ENCODE measurements around the gene UBTD2. TPM values are rescaled to one million over a fixed set of nuclear protein-coding genes. Genes with fewer than 3 reads are reported as not detected.

The UBTD2 gene
- total and polyA plus RNA-seq, 10 of the 15 experiments (the other 5 are each of a cell fraction or from before 2014, with no cell fraction given) = 7.7 to 30.5 (median 19.4) TPM

- no peak overlapping the region for H3K4me3 ChIP-seq
- FAIRE-seq (no peak), DNase-seq (ENCODE audit: low read depth, low spot score) (no peak), ATAC-seq (no peak)
- no peak overlapping the region for H3K27ac ChIP-seq (ENCODE audit: control insufficient read depth, insufficient read depth)
- H3K9me3 ChIP-seq (replicated peaks; ENCODE audit: control insufficient read depth, insufficient read depth, low read length) = no peaks in the 10 kb centered on the region; the same call in 2 of the 3 replicates
- POLR2A ChIA-PET = interaction anchor here (1.5 kb wide), 1 partner anchor 9 kb away, joined by 5 read pairs; no protein-coding TSS in a partner anchor
- in situ Hi-C loops (cut with MboI) = no loop called here
- H3K4me1 ChIP-seq (ENCODE audit: control insufficient read depth, insufficient read depth, low read length) = peaks cover 39% of the 10 kb centered on the region
- H3K79me2 ChIP-seq (ENCODE audit: control insufficient read depth, insufficient read depth, low read length) = peaks cover 93% of the 10 kb centered on the region
- H2AFZ ChIP-seq (ENCODE audit: control insufficient read depth, low read depth, low read length) = no peak overlapping the region
- H3K27me3 ChIP-seq (replicated peaks in 1 of 2; ENCODE audit: control insufficient read depth in 2 of 2, insufficient read depth in 2 of 2, low read length in 1 of 2) = no peaks in the 10 kb centered on the region
- H3K4me2 ChIP-seq (ENCODE audit: control insufficient read depth, insufficient read depth) = no peak overlapping the region
- peaks cover 11% of the 10 kb centered on the region for H4K20me1 ChIP-seq (ENCODE audit: control insufficient read depth, insufficient read depth)
- SMC1A ChIA-PET (ENCODE audit: uncharacterized antibody, unreplicated experiment) = interaction anchor here (1.4 to 1.9 kb wide), 2 partner anchors 15 to 20 kb away, joined by 5 to 6 read pairs; no protein-coding TSS in a partner anchor
- peaks cover 13 to 23% of the 10 kb centered on the region in 2 experiments; a peak in 3 of 4 replicates for H3K36me3 ChIP-seq (ENCODE audit: control insufficient read depth in 2 of 2, insufficient read depth in 2 of 2, low read length in 1 of 2)
- BruUV-seq (replicated peaks) = no TSS peak
- H3K9ac ChIP-seq (ENCODE audit: control insufficient read depth, insufficient read depth, low read length) = no peak overlapping the region
- WGBS (ENCODE audit: insufficient coverage, insufficient replicate concordance, low lambda C conversion rate, missing lambda C conversion rate) = 86% methylated on average over 8 of the region's 8 CpGs
- RAD21 ChIA-PET (ENCODE audit: unreplicated experiment) = interaction anchor here (0.9 to 9.9 kb wide), 2 partner anchors 15 to 62 kb away, joined by 3 to 158 read pairs; partner anchors contain the start of gene STK10
- intact Hi-C loops (cut with micrococcal nuclease; ENCODE audit: unreplicated experiment) = no loop called here
- CTCF ChIA-PET = interaction anchor here (1.2 to 6.1 kb wide), 2 partner anchors 15 to 40 kb away, joined by 3 to 74 read pairs; partner anchors contain the start of gene STK10
- TF ChIP-seq ELK1 (IDR thresholded peaks at IDR 0.05; ENCODE audit: low read depth, low read length) (no peak), CHD2 (IDR thresholded peaks at IDR 0.05; ENCODE audit: borderline replicate concordance, low read depth, low read length) (no peak), PRDM15 (CRISPR knock-in tag; IDR thresholded peaks at IDR 0.05) (no peak), TCF12 (IDR thresholded peaks at IDR 0.05; ENCODE audit: low read depth, low read length) (no peak), E4F1 (IDR thresholded peaks at IDR 0.05; ENCODE audit: borderline replicate concordance, partially characterized antibody) (no peak), EZH2 (IDR thresholded peaks at IDR 0.05; ENCODE audit: borderline replicate concordance, control insufficient read depth, low read depth, low read length) (no peak), IRF4 (IDR thresholded peaks at IDR 0.05; ENCODE audit: low read depth, low read length) (no peak), BCLAF1 (IDR thresholded peaks at IDR 0.05) (no peak)
These were observed 112.4 kb downstream of the UBTD2 start for GRCh38 chr5:172171118-172171517.
